ENCODE results near the gene GSTK1.

The GSTK1 gene

GRCh38 chr7:143244321-143244720 lies 18.9 kb upstream of the GSTK1 start:
- Histone ChIP-seq H3K27me3 (ENCODE audit: control insufficient read depth, low read length) (0 out of 2 replicates have a peak, but pooled peaks cover 3% of the 10 kb centered on the region), H3K36me3 (ENCODE audit: control insufficient read depth, low read length) (no peaks in the 10 kb centered on the region), H3K4me2 (ENCODE audit: low read length) (no peak overlapping the region), H3K79me2 (ENCODE audit: control insufficient read depth, low read length) (no peaks in the 10 kb centered on the region), H3K4me3 (ENCODE audit: low read length) (no peak overlapping the region), H3F3A (ENCODE audit: control insufficient read depth, insufficient read depth) (no peaks in the 10 kb centered on the region), H4K20me1 (ENCODE audit: control insufficient read depth, insufficient read depth, low read depth, low read length) (no peaks in the 10 kb centered on the region), H3K4me1 (ENCODE audit: control insufficient read depth, low read length) (peaks cover 47% of the 10 kb centered on the region), H3K27ac (ENCODE audit: low read depth, low read length) (no peak overlapping the region), H3K9me2 (replicated peaks; ENCODE audit: control insufficient read depth, low read length) (no peaks in the 10 kb centered on the region), H3K9me3 (ENCODE audit: control insufficient read depth, insufficient read depth, low read length) (peaks cover 9% of the 10 kb centered on the region)
- TF ChIP-seq CTCF (IDR thresholded peaks at IDR 0.05; ENCODE audit: low read depth, low read length, poor library complexity, severe bottlenecking) (no peak), EZH2phosphoT487 (IDR thresholded peaks at IDR 0.05; ENCODE audit: borderline replicate concordance, low read length) (no peak)

DNA sequence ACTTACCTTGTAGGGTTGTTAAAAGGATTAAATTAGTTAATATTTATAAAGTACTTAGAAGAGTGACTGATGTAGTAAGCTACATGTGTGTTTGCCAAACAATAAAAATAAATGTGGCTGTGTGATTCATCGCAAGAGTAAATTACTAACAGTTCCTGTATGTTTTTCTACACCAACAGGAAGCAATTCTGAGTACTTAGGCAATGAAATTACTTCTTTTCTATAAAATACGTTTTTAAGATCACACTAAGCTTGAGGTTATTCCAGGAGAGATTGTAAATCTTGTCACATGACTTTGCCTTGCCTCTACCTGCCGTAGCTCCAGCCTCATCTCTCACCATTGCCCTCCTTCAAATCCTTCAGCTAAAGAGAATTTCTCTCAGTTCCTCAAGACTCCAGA lies 18.1 kb upstream of the GSTK1 start:
- peaks cover 9% of the 10 kb centered on the region for H3K9me3 ChIP-seq (ENCODE audit: control insufficient read depth, insufficient read depth, low read length)
- TF ChIP-seq EZH2phosphoT487 (IDR thresholded peaks at IDR 0.05; ENCODE audit: borderline replicate concordance, low read length) (no peak), CTCF (IDR thresholded peaks at IDR 0.05; ENCODE audit: low read depth, low read length, poor library complexity, severe bottlenecking) (no peak)
- H3K4me1 ChIP-seq (ENCODE audit: control insufficient read depth, low read length): peaks cover 52% of the 10 kb centered on the region
- no peaks in the 10 kb centered on the region for H3K9me2 ChIP-seq (replicated peaks; ENCODE audit: control insufficient read depth, low read length)
- no peaks in the 10 kb centered on the region for H3K36me3 ChIP-seq (ENCODE audit: control insufficient read depth, low read length)
- no peak overlapping the region for H3K4me3 ChIP-seq (ENCODE audit: low read length)
- no peak overlapping the region for H3K4me2 ChIP-seq (ENCODE audit: low read length)
- 0 out of 2 replicates have a peak, but pooled peaks cover 3% of the 10 kb centered on the region for H3K27me3 ChIP-seq (ENCODE audit: control insufficient read depth, low read length)
- no peak overlapping the region for H3K27ac ChIP-seq (ENCODE audit: low read depth, low read length)
- no peaks in the 10 kb centered on the region for H3K79me2 ChIP-seq (ENCODE audit: control insufficient read depth, low read length)
- no peaks in the 10 kb centered on the region for H3F3A ChIP-seq (ENCODE audit: control insufficient read depth, insufficient read depth)
- no peaks in the 10 kb centered on the region for H4K20me1 ChIP-seq (ENCODE audit: control insufficient read depth, insufficient read depth, low read depth, low read length)

- Histone ChIP-seq H3K27me3 (ENCODE audit: control insufficient read depth, low read length) (no peaks in the 10 kb centered on the region), H3F3A (ENCODE audit: control insufficient read depth, insufficient read depth) (peaks cover 4% of the 10 kb centered on the region; the same call in 1 of the 2 replicates), H3K4me3 (ENCODE audit: low read length) (no peak overlapping the region), H3K9me3 (ENCODE audit: control insufficient read depth, insufficient read depth, low read length) (peaks cover 9% of the 10 kb centered on the region), H4K20me1 (ENCODE audit: control insufficient read depth, insufficient read depth, low read depth, low read length) (no peaks in the 10 kb centered on the region), H3K27ac (ENCODE audit: low read depth, low read length) (no peak overlapping the region), H3K4me1 (ENCODE audit: control insufficient read depth, low read length) (peaks cover 66% of the 10 kb centered on the region), H3K36me3 (ENCODE audit: control insufficient read depth, low read length) (no peaks in the 10 kb centered on the region), H3K9me2 (replicated peaks; ENCODE audit: control insufficient read depth, low read length) (no peaks in the 10 kb centered on the region), H3K79me2 (ENCODE audit: control insufficient read depth, low read length) (no peaks in the 10 kb centered on the region), H3K4me2 (ENCODE audit: low read length) (no peak overlapping the region)
- TF ChIP-seq EZH2phosphoT487 (IDR thresholded peaks at IDR 0.05; ENCODE audit: borderline replicate concordance, low read length) (no peak), CTCF (IDR thresholded peaks at IDR 0.05; ENCODE audit: low read depth, low read length, poor library complexity, severe bottlenecking) (no peak)
These were observed 15.9 kb upstream of the GSTK1 start for GRCh38 chr7:143247372-143247771.
